Mesenchymal stem cell (in vitro differentiated cells and primary cell): ENCODE data around the gene BACH1.

Experiments
- DNase-seq: peaks from one replicate; pipeline ENCODE4 v3.0.0-alpha.2; 2013
- H2AFZ ChIP-seq: one replicate; pipeline ENCODE4 v1.6.1; 2013; ENCODE audit warnings: low read depth, mild to moderate bottlenecking, control low read depth, inconsistent platforms, low read length, moderate library complexity
- H2AK5ac ChIP-seq: 2 replicates; pipeline ENCODE4 v1.6.1; 2013; ENCODE audit warnings: low read length, moderate library complexity, mild to moderate bottlenecking, inconsistent platforms; ENCODE audit not compliant: severe bottlenecking
- H2BK120ac ChIP-seq: one replicate; pipeline ENCODE4 v1.6.1; 2013; ENCODE audit warnings: low read depth, mild to moderate bottlenecking, inconsistent platforms, low read length, moderate library complexity
- H2BK12ac ChIP-seq, 2 experiments: one replicate each; pipeline ENCODE4 v1.6.1; 2013; ENCODE audit warnings: inconsistent platforms in 2 of 2, low read length in 2 of 2, mild to moderate bottlenecking in 2 of 2, moderate library complexity in 2 of 2, control low read depth in 1 of 2
- H2BK15ac ChIP-seq: one replicate; pipeline ENCODE4 v1.6.1; 2013; ENCODE audit warnings: mild to moderate bottlenecking, low read depth, inconsistent platforms; ENCODE audit not compliant: poor library complexity, severe bottlenecking
- H2BK5ac ChIP-seq: 2 replicates; pipeline ENCODE4 v1.6.1; 2013; ENCODE audit warnings: low read depth, mild to moderate bottlenecking, low read length, control low read depth, inconsistent platforms; ENCODE audit not compliant: poor library complexity, severe bottlenecking
- H3K14ac ChIP-seq, 2 experiments: one replicate each; pipeline ENCODE4 v1.6.1; 2013; ENCODE audit warnings: inconsistent platforms in 2 of 2, low read length in 2 of 2, control low read depth in 1 of 2, mild to moderate bottlenecking in 1 of 2, moderate library complexity in 1 of 2
- H3K18ac ChIP-seq, 2 experiments: one replicate each; pipeline ENCODE4 v1.6.1; 2013; ENCODE audit warnings: inconsistent platforms in 2 of 2, low read length in 2 of 2, control low read depth in 1 of 2, low read depth in 1 of 2, mild to moderate bottlenecking in 1 of 2
- H3K23ac ChIP-seq, 2 experiments: one replicate each; pipeline ENCODE4 v1.6.1; 2013; ENCODE audit warnings: inconsistent platforms in 2 of 2, low read length in 2 of 2, mild to moderate bottlenecking in 2 of 2, moderate library complexity in 2 of 2, control low read depth in 1 of 2
- H3K27ac ChIP-seq: 2 replicates; pipeline ENCODE4 v1.5.1; 2013; ENCODE audit warnings: mild to moderate bottlenecking, moderate library complexity, low read length, control low read depth, inconsistent platforms; ENCODE audit not compliant: poor library complexity, severe bottlenecking
- H3K27me3 ChIP-seq, 2 experiments: 2 replicates each; pipeline versions ENCODE4 v1.6.1 to v1.7.0; 2013; ENCODE audit warnings: low read length in 2 of 2, mild to moderate bottlenecking in 2 of 2, moderate library complexity in 2 of 2, control low read depth in 1 of 2, inconsistent platforms in 1 of 2; ENCODE audit not compliant: control insufficient read depth in 1 of 2, insufficient read depth in 1 of 2
- H3K36me3 ChIP-seq, 2 experiments: 2 replicates each; pipeline versions ENCODE4 v1.6.1 to v1.7.0; 2013; ENCODE audit warnings: low read length in 2 of 2, control low read depth in 1 of 2, inconsistent platforms in 1 of 2, low read depth in 1 of 2, mild to moderate bottlenecking in 1 of 2; ENCODE audit not compliant: insufficient read depth in 2 of 2, control insufficient read depth in 1 of 2
- H3K4ac ChIP-seq, 2 experiments: one replicate each; pipeline ENCODE4 v1.6.1; 2013; ENCODE audit warnings: inconsistent platforms in 2 of 2, low read length in 2 of 2, mild to moderate bottlenecking in 2 of 2, moderate library complexity in 2 of 2, control low read depth in 1 of 2, low read depth in 1 of 2
- H3K4me1 ChIP-seq: 2 replicates; pipeline ENCODE4 v1.6.1; 2013; ENCODE audit warnings: low read depth, low read length, control low read depth; ENCODE audit not compliant: control insufficient read depth, insufficient read depth
- H3K4me2 ChIP-seq: 2 replicates; pipeline ENCODE4 v1.6.1; 2013; ENCODE audit warnings: low read length, mild to moderate bottlenecking, inconsistent platforms; ENCODE audit not compliant: poor library complexity, severe bottlenecking
- H3K4me3 ChIP-seq, 2 experiments: 2 replicates each; pipeline versions ENCODE4 v1.5.1 to v1.7.0; 2013; ENCODE audit warnings: low read length in 2 of 2, mild to moderate bottlenecking in 2 of 2, control low read depth in 1 of 2, low read depth in 1 of 2; ENCODE audit not compliant: insufficient read depth in 1 of 2
- H3K79me1 ChIP-seq: replicated peaks from 2 replicates; pipeline ENCODE4 v1.6.1; 2013; ENCODE audit warnings: mild to moderate bottlenecking, control low read depth, low read length, inconsistent platforms; ENCODE audit not compliant: poor library complexity, severe bottlenecking
- H3K9ac ChIP-seq: 2 replicates; pipeline ENCODE4 v1.7.0; 2013; ENCODE audit warnings: mild to moderate bottlenecking, low read length, moderate library complexity
- H3K9me3 ChIP-seq: 2 replicates; pipeline ENCODE4 v1.7.0; 2013; ENCODE audit warnings: mild to moderate bottlenecking, low read length; ENCODE audit not compliant: control insufficient read depth
- H4K8ac ChIP-seq: one replicate; pipeline ENCODE4 v1.6.1; 2013; ENCODE audit warnings: inconsistent platforms, mild to moderate bottlenecking, low read length, moderate library complexity
- H4K91ac ChIP-seq: one replicate; pipeline ENCODE4 v1.6.1; 2013; ENCODE audit warnings: mild to moderate bottlenecking, low read length, inconsistent platforms
- WGBS: methylation state at CpG from one replicate; pipeline ENCODE4 v1.1.7; 2013; ENCODE audit warnings: mixed read lengths; 5-methylcytosine and 5-hydroxymethylcytosine counted together

BACH1 gene

DNA sequence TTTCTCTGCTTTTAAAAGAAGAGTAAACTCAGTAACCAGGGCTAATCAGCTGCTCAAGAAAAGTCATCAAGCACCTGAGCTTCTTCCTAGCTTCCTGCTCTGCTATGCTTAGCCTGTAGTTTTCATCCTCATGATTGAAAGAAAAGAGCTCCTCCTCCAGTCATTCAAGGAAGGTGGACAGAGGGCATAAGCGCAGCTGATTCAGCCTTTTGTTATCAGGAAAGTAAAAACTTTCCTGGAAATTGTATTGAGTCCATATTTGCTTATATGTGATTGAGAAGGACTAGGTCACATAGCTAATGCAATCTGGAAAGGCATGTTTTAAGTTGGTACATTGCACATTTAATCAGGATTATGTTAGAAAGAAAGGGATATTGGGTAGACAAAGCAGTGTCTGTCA, 8.5 kb upstream of the BACH1 start:
- Histone ChIP-seq H3K9ac (no peak overlapping the region), H3K18ac (no peak overlapping the region), H3K27me3 (no peaks in the 10 kb centered on the region), H3K4me1 (peaks cover 6% of the 10 kb centered on the region), H2BK15ac (no peak overlapping the region), H2BK120ac (no peak overlapping the region), H3K4me3 (no peak overlapping the region), H3K4me2 (no peak overlapping the region), H2BK12ac (no peak overlapping the region), H3K14ac (no peak overlapping the region), H2AFZ (no peak overlapping the region), H2AK5ac (no peak overlapping the region), H3K23ac (no peak overlapping the region), H3K36me3 (peaks cover 0 to 2% of the 10 kb centered on the region in 2 experiments), H3K4ac (no peak overlapping the region), H4K8ac (no peak overlapping the region), H4K91ac (no peak overlapping the region), H3K79me1 (peaks cover under 1% of the 10 kb centered on the region), H3K27ac (no peak overlapping the region), H3K9me3 (no peaks in the 10 kb centered on the region), H2BK5ac (no peak overlapping the region)
- 90% methylated on average over 1 of the region's 1 CpG for WGBS
- DNase-seq, result no peak

DNA sequence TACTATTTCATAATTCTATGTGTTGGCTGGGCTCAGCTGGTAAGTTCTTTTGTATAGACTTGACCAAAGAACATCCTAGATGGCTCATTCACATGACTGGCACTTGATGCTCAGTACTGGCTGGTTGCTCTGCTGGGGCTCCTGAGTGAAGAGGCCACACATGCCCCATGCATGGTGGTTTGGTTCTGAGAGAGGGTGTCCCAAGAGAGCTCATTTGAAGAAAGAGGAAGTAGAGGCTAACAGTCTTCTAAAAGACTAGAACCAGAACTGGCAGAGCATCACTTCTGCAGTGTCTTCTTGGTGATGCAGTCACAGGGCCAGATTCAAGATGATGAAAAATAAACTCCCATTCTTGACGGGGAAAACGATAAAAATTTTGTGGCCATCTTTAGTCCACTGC, 5.2 kb upstream of the BACH1 start:
- H3K27ac ChIP-seq, result no peak overlapping the region
- no peaks in the 10 kb centered on the region for H3K9me3 ChIP-seq

DNA sequence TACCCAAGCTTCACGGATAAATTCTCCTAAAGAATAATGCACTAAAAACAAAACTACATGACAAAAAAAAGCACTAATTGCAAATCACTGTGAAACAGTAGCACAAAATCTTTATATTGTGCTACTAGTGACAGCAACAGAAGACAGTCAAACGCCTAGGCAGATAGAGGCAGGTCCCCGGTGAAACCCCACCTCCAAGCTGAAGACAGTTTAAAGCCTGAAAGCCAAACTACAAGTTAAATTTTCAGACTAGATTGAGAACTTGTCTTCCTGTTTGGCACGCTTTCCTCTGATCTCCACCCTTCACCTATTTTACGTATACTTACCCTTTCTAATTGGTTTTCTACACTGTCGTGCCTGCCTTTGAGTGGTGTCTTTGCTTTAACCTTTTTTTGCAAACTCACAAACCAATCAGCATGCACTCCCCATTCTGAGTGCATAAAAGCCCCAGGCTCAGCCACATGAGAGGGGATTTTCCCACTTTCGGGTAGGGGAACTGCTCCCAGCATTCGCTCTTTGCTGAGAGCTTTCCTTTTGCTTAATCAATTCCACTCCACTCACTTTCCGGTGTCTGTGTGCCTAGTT, 3.6 kb upstream of the BACH1 start:
- Histone ChIP-seq H3K79me1 (peaks cover 9% of the 10 kb centered on the region), H3K4me3 (no peak overlapping the region), H3K23ac (no peak overlapping the region), H2AK5ac (no peak overlapping the region), H2AFZ (no peak overlapping the region), H3K36me3 (peaks cover 0 to 2% of the 10 kb centered on the region in 2 experiments), H4K91ac (no peak overlapping the region), H3K9me3 (no peaks in the 10 kb centered on the region), H4K8ac (no peak overlapping the region), H2BK120ac (no peak overlapping the region), H3K4ac (no peak overlapping the region), H2BK15ac (no peak overlapping the region), H3K9ac (no peak overlapping the region), H3K4me1 (peaks cover 8% of the 10 kb centered on the region), H3K18ac (peak overlapping the region in 1 of 2 experiments; percentile 42), H2BK5ac (no peak overlapping the region), H3K27me3 (no peaks in the 10 kb centered on the region), H3K4me2 (no peak overlapping the region), H2BK12ac (no peak overlapping the region), H3K14ac (no peak overlapping the region), H3K27ac (no peak overlapping the region)
- no peak for DNase-seq
- 87% methylated on average over 9 of the region's 9 CpGs for WGBS

More for the DNA sequence above, 5.2 kb upstream of the BACH1 start:
- Histone ChIP-seq H2BK120ac (no peak overlapping the region), H4K91ac (no peak overlapping the region), H3K18ac (no peak overlapping the region), H3K27me3 (no peaks in the 10 kb centered on the region), H3K79me1 (peaks cover 9% of the 10 kb centered on the region), H3K4me1 (peaks cover 8% of the 10 kb centered on the region), H2BK15ac (no peak overlapping the region), H3K4me2 (no peak overlapping the region), H2BK5ac (no peak overlapping the region), H2AFZ (no peak overlapping the region), H4K8ac (no peak overlapping the region), H3K4ac (no peak overlapping the region), H3K23ac (no peak overlapping the region), H2BK12ac (no peak overlapping the region), H3K4me3 (no peak overlapping the region), H3K36me3 (peaks cover 0 to 2% of the 10 kb centered on the region in 2 experiments), H3K9ac (no peak overlapping the region), H3K14ac (no peak overlapping the region), H2AK5ac (no peak overlapping the region)
- WGBS, result 100% methylated on average over 2 of the region's 2 CpGs
- DNase-seq, result no peak

DNA sequence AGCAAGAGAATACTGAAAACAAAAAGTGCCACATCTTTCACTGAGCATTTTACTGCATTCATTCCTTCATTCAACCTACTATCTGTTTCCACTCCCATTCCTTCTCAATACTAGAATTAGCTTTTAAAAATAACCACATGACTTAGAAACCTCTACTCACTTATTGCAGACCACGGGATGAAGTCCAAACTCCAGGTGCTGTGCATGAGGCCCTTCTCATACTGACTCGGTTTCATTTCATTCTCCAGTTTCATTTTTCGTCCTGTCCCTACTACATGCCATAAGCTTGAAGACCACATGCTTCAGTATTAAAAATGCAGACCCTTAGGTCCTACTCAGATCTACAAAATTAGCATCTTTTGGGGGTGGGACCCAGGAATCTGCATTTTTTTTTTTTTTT, 2.3 kb upstream of the BACH1 start:
- Histone ChIP-seq H3K18ac (no peak overlapping the region), H3K27ac (no peak overlapping the region), H3K9ac (no peak overlapping the region), H2BK15ac (no peak overlapping the region), H4K91ac (no peak overlapping the region), H2AK5ac (no peak overlapping the region), H3K4ac (no peak overlapping the region), H3K9me3 (no peaks in the 10 kb centered on the region), H3K23ac (no peak overlapping the region), H3K4me1 (peaks cover 8% of the 10 kb centered on the region), H3K4me3 (no peak overlapping the region), H3K79me1 (peaks cover 9% of the 10 kb centered on the region), H3K4me2 (no peak overlapping the region), H3K14ac (no peak overlapping the region), H2BK120ac (no peak overlapping the region), H2BK5ac (no peak overlapping the region), H2BK12ac (no peak overlapping the region), H4K8ac (no peak overlapping the region), H3K36me3 (no peaks in the 10 kb centered on the region), H2AFZ (no peak overlapping the region), H3K27me3 (no peaks in the 10 kb centered on the region)
- DNase-seq, result no peak
- WGBS, result over 99% methylated on average over 3 of the region's 3 CpGs
